Dendritic cell treated with granulocyte-macrophage colony-stimulating factor and Interleukin-4, amounts not matched to agents 40 ng/mL and 50 ng/mL, for 4 days (primary cell): Measurements from ENCODE around the gene KRTAP19-4.

Experiments used
- H3K27ac Mint-ChIP-seq: one replicate; pipeline ENCODE4 v1.8.0; 2022; ENCODE audit warnings: mild to moderate bottlenecking, mixed read lengths
- H3K27me3 Mint-ChIP-seq: one replicate; pipeline ENCODE4 v1.8.0; 2022; ENCODE audit warnings: mild to moderate bottlenecking, mixed read lengths
- H3K36me3 Mint-ChIP-seq: one replicate; pipeline ENCODE4 v1.8.0; 2022; ENCODE audit warnings: low read depth, mixed read lengths
- H3K4me1 Mint-ChIP-seq: one replicate; pipeline ENCODE4 v1.8.0; 2022; ENCODE audit warnings: low read depth, mixed read lengths
- H3K4me3 Mint-ChIP-seq: one replicate; pipeline ENCODE4 v1.8.0; 2022; ENCODE audit warnings: mild to moderate bottlenecking, moderate library complexity, mixed read lengths
- H3K9me3 Mint-ChIP-seq: one replicate; pipeline ENCODE4 v1.8.0; 2022; ENCODE audit warnings: mixed read lengths
- intact Hi-C: fragments of 100-400 bp; cut with micrococcal nuclease; formaldehyde crosslinking; loops from one replicate; pipeline ENCODE4 v1.15.0; 2022

The KRTAP19-4 gene

DNA sequence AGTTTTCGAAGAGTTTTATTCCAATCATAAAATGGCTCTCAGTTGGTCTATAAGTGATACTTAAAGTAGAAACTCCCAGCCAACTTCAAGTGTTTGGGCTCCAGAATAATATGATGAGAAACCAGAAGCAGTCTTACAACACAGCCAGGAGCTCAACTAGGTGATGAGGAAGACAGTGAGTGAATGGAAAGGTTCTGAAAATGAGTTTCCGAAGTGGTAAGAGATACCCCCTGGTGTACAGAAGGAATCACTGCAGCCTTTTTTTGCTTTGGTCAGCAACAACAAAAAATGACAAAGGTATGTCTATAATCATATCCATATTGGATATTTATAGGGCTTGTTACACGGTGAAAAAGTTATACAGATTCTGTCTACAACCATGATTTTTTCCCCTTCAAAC lies 33.3 kb downstream of the KRTAP19-4 start:
- no peaks in the 10 kb centered on the region for H3K36me3 Mint-ChIP-seq
- H3K27ac Mint-ChIP-seq = no peak overlapping the region
- intact Hi-C loops = no loop called here
- H3K9me3 Mint-ChIP-seq = no peaks in the 10 kb centered on the region
- H3K4me1 Mint-ChIP-seq = no peaks in the 10 kb centered on the region
- H3K4me3 Mint-ChIP-seq = no peak overlapping the region
- H3K27me3 Mint-ChIP-seq = no peaks in the 10 kb centered on the region

DNA sequence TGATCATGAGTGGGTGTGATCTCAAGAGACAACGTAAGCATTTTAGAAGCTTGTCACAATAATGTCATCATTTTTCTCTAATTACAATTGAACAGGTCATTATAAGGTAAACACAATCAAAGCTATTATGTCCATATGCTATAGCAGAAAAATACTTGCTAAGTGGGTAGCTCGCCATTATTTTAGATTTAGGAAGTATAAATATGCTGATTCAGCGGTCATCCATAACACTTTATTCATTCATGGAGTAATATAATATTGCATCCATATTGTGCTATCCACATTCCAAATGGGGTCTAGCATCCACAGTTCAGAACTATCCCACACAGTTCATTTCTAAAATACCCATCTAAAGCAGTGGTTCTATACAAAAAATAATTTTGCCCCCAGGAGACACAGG lies 48.5 kb downstream of the KRTAP19-4 start:
- intact Hi-C loops = no loop called here
- no peaks in the 10 kb centered on the region for H3K27me3 Mint-ChIP-seq
- H3K4me1 Mint-ChIP-seq = no peaks in the 10 kb centered on the region
- no peaks in the 10 kb centered on the region for H3K36me3 Mint-ChIP-seq
- H3K9me3 Mint-ChIP-seq = no peaks in the 10 kb centered on the region
- no peak overlapping the region for H3K4me3 Mint-ChIP-seq
- no peak overlapping the region for H3K27ac Mint-ChIP-seq

DNA sequence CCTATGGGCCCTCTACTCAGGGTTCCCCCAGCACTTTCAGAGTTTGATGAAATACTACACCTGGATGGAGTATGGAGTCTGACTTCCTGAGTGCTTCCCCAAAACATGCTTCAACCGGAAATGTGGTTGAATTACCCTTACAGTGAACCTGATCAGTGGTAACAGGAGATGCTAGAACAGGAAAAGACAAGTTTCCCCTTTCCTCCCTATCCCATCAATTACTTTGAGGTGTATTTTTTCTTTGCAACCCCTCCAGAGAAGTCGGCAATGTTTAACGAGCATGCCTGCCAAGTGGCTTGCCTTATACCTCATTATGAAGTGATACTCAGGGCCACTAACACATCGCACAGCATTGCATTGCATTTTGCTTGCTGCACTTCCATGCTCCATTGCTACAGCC lies 49.9 kb downstream of the KRTAP19-4 start:
- no peaks in the 10 kb centered on the region for H3K9me3 Mint-ChIP-seq
- H3K4me3 Mint-ChIP-seq = no peak overlapping the region
- no peaks in the 10 kb centered on the region for H3K4me1 Mint-ChIP-seq
- H3K36me3 Mint-ChIP-seq = no peaks in the 10 kb centered on the region
- no peaks in the 10 kb centered on the region for H3K27me3 Mint-ChIP-seq
- H3K27ac Mint-ChIP-seq = no peak overlapping the region
- intact Hi-C loops = no loop called here
